ENCODE results near the gene CTNNA3. TPM values are rescaled to one million over a fixed set of nuclear protein-coding genes. Genes with fewer than 3 reads are reported as not detected.

Gene CTNNA3
- total RNA-seq, 4 donors from 2014 or later: 14.3 to 49.5 (median 24.2) TPM

GRCh38 chr10:66805612-66806011 is 890.4 kb downstream of the CTNNA3 start:
- TF ChIP-seq POLR2A (IDR thresholded peaks at IDR 0.05) (no peak), CTCF (IDR thresholded peaks at IDR 0.05 in 4 of 5, conservative IDR thresholded peaks at IDR 0.05 in 1 of 5) (no peak)
- no peaks in the 10 kb centered on the region for H3K27me3 ChIP-seq
- intact Hi-C loops (cut with DNase I; ENCODE audit: low total_unique reads) (no loop called here), in situ Hi-C loops (cut with MboI; ENCODE audit: low sequenced_read_pairs in 4 of 4) (no loop called here)
- H3K36me3 ChIP-seq: no peaks in the 10 kb centered on the region
- no peaks in the 10 kb centered on the region for H3K9me3 ChIP-seq
- DNase-seq: no peak
- H3K4me3 ChIP-seq: no peak overlapping the region
- H3K4me1 ChIP-seq: no peaks in the 10 kb centered on the region
- no peak for ATAC-seq
- no peak overlapping the region for H3K27ac ChIP-seq

- Histone ChIP-seq H3K9me3 (no peaks in the 10 kb centered on the region), H3K36me3 (no peaks in the 10 kb centered on the region), H3K4me1 (no peaks in the 10 kb centered on the region), H3K27me3 (no peaks in the 10 kb centered on the region), H3K4me3 (no peak overlapping the region), H3K27ac (no peak overlapping the region)
- ATAC-seq (no peak), DNase-seq (no peak)
- intact Hi-C loops (cut with DNase I; ENCODE audit: low total_unique reads): no loop called here
- TF ChIP-seq CTCF (IDR thresholded peaks at IDR 0.05 in 4 of 5, conservative IDR thresholded peaks at IDR 0.05 in 1 of 5) (no peak), POLR2A (IDR thresholded peaks at IDR 0.05) (no peak)
- in situ Hi-C loops (cut with MboI; ENCODE audit: low sequenced_read_pairs in 4 of 4): no loop called here
Measured at GRCh38 chr10:66804962-66805361, 891.0 kb downstream of the CTNNA3 start.

GRCh38 chr10:66803174-66803573 is 892.8 kb downstream of the CTNNA3 start:
- in situ Hi-C loops (cut with MboI; ENCODE audit: low sequenced_read_pairs in 4 of 4) (no loop called here), intact Hi-C loops (cut with DNase I; ENCODE audit: low total_unique reads) (no loop called here)
- no peaks in the 10 kb centered on the region for H3K9me3 ChIP-seq
- H3K4me1 ChIP-seq: no peaks in the 10 kb centered on the region
- no peak for DNase-seq
- H3K4me3 ChIP-seq: no peak overlapping the region
- H3K27ac ChIP-seq: no peak overlapping the region
- H3K36me3 ChIP-seq: no peaks in the 10 kb centered on the region
- TF ChIP-seq POLR2A (IDR thresholded peaks at IDR 0.05) (no peak), CTCF (IDR thresholded peaks at IDR 0.05 in 4 of 5, conservative IDR thresholded peaks at IDR 0.05 in 1 of 5) (no peak)
- ATAC-seq: no peak
- H3K27me3 ChIP-seq: no peaks in the 10 kb centered on the region

- DNase-seq (no peak), ATAC-seq (no peak)
- Histone ChIP-seq H3K4me3 (peak overlapping the region in 1 of 4 donors; percentile 7), H3K4me1 (peaks cover 0 to under 1% of the 10 kb centered on the region in 2 donors), H3K27me3 (no peaks in the 10 kb centered on the region), H3K27ac (no peak overlapping the region), H3K36me3 (no peaks in the 10 kb centered on the region), H3K9me3 (no peaks in the 10 kb centered on the region)
- in situ Hi-C loops (cut with MboI; ENCODE audit: low sequenced_read_pairs in 4 of 4) (no loop called here), intact Hi-C loops (cut with DNase I; ENCODE audit: low total_unique reads) (no loop called here)
- TF ChIP-seq POLR2A (IDR thresholded peaks at IDR 0.05) (no peak), CTCF (IDR thresholded peaks at IDR 0.05 in 4 of 5, conservative IDR thresholded peaks at IDR 0.05 in 1 of 5) (no peak)
Measured at GRCh38 chr10:66799474-66799873, 896.5 kb downstream of the CTNNA3 start.

- intact Hi-C loops (cut with DNase I; ENCODE audit: low total_unique reads): no loop called here
- Histone ChIP-seq H3K4me1 (peaks cover 5 to 9% of the 10 kb centered on the region in 2 donors), H3K9me3 (no peaks in the 10 kb centered on the region), H3K27ac (no peak overlapping the region), H3K36me3 (no peaks in the 10 kb centered on the region), H3K4me3 (no peak overlapping the region), H3K27me3 (no peaks in the 10 kb centered on the region)
- TF ChIP-seq POLR2A (IDR thresholded peaks at IDR 0.05) (no peak), CTCF (IDR thresholded peaks at IDR 0.05 in 4 of 5, conservative IDR thresholded peaks at IDR 0.05 in 1 of 5) (no peak)
- in situ Hi-C loops (cut with MboI; ENCODE audit: low sequenced_read_pairs in 4 of 4): no loop called here
- DNase-seq (no peak), ATAC-seq (no peak)
Measured at GRCh38 chr10:66795866-66796265, 900.1 kb downstream of the CTNNA3 start.
